ENCODE data around the gene ITGB5. TPM values are rescaled to one million over a fixed set of nuclear protein-coding genes. Genes with fewer than 3 reads are reported as not detected.

Gene ITGB5
- polyA plus RNA-seq, 3 donors: 0.68 to 1.2 (median 1.0) TPM

DNA sequence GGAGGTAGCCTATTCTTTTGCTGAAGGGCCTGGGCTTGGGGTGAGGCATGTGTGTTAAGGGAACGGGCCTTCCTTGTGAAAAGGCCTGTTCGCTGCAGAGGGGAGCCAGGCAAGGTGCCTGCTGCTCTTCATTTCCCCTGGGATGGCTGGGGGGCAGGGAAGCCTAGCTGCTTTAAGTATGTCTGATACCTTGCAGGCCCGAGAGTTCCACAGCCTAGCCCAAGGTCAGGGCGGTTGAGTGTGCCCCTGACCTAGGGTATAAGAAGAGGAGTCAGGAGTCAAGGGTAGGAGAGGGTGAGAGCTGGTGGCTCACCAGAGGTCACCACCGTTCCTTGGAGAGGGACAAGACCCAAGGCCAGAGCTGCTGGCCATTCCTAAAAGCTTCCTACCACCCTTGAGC, 110.3 kb downstream of the ITGB5 start:
- Mint-ChIP-seq H3K4me1 (peaks cover 19% of the 10 kb centered on the region), H3K27me3 (ENCODE audit: low read depth in 3 of 3) (peaks cover 10 to 20% (median 19%) of the 10 kb centered on the region in 3 donors), H3K27ac (no peak overlapping the region), H3K36me3 (no peaks in the 10 kb centered on the region), H3K4me3 (no peak overlapping the region), H3K9me3 (peaks cover 0 to 3% (median 0%) of the 10 kb centered on the region in 7 donors)
- Histone ChIP-seq H2AFZ (ENCODE audit: insufficient read depth, low read depth, low read length, poor library complexity, severe bottlenecking) (no peak overlapping the region), H3K27me3 (ENCODE audit: control insufficient read depth in 2 of 2, insufficient read depth in 2 of 2, low read length in 2 of 2) (peaks cover under 1 to 8% of the 10 kb centered on the region in 2 donors), H3K4me3 (replicated peaks in 1 of 3; ENCODE audit: low read depth in 2 of 3, low read length in 3 of 3) (no peak overlapping the region), H3K9me3 (replicated peaks in 1 of 2; ENCODE audit: control insufficient read depth in 1 of 2, insufficient read depth in 1 of 2, low read length in 2 of 2) (no peaks in the 10 kb centered on the region), H4K20me1 (ENCODE audit: insufficient read depth, low read length) (no peaks in the 10 kb centered on the region), H3K79me2 (ENCODE audit: insufficient read depth, low read length) (no peaks in the 10 kb centered on the region), H3K4me1 (ENCODE audit: control insufficient read depth in 1 of 2, insufficient read depth in 2 of 2, low read length in 2 of 2) (peaks cover 9 to 14% of the 10 kb centered on the region in 2 donors), H3K36me3 (replicated peaks in 1 of 2; ENCODE audit: control insufficient read depth in 1 of 2, insufficient read depth in 2 of 2, low read length in 2 of 2) (no peaks in the 10 kb centered on the region), H3K9ac (ENCODE audit: insufficient read depth, low read length, poor library complexity, severe bottlenecking) (no peak overlapping the region), H3K27ac (ENCODE audit: low read depth in 1 of 2, low read length in 2 of 2) (no peak overlapping the region), H3K4me2 (replicated peaks; ENCODE audit: extremely low read depth, low read length, poor library complexity, severe bottlenecking) (no peak overlapping the region)
- no peak for DNase-seq
- intact Hi-C loops (cut with micrococcal nuclease): no loop called here
- TF ChIP-seq, protein P1, sequence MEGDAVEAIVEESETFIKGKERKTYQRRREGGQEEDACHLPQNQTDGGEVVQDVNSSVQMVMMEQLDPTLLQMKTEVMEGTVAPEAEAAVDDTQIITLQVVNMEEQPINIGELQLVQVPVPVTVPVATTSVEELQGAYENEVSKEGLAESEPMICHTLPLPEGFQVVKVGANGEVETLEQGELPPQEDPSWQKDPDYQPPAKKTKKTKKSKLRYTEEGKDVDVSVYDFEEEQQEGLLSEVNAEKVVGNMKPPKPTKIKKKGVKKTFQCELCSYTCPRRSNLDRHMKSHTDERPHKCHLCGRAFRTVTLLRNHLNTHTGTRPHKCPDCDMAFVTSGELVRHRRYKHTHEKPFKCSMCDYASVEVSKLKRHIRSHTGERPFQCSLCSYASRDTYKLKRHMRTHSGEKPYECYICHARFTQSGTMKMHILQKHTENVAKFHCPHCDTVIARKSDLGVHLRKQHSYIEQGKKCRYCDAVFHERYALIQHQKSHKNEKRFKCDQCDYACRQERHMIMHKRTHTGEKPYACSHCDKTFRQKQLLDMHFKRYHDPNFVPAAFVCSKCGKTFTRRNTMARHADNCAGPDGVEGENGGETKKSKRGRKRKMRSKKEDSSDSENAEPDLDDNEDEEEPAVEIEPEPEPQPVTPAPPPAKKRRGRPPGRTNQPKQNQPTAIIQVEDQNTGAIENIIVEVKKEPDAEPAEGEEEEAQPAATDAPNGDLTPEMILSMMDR (IDR thresholded peaks at IDR 0.05): no peak
- 100% methylated on average over 4 of the region's 5 CpGs for WGBS (ENCODE audit: insufficient coverage)

DNA sequence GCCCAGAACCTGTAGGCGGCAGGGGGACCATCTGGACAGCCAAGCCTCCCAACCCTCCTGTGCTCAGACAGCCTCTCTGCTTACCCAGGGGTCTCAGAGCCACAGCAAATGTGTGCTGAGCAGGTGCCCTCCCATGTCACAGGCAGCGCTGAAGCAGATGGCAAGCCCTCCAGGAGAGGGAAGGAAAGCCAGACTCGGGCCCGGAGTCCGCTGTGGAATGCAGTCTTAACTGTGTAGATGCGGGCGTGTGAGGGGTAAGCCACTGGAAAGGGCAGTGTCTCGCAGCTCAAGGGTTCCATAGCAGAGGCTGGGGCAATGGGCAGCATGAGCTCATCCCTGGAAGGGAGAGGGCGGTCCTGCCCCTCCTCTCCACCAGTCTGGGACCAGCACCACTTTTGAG, 111.3 kb downstream of the ITGB5 start:
- H3K79me2 ChIP-seq (ENCODE audit: insufficient read depth, low read length): no peaks in the 10 kb centered on the region
- intact Hi-C loops (cut with micrococcal nuclease): no loop called here

More for the DNA sequence above, 111.3 kb downstream of the ITGB5 start:
- Mint-ChIP-seq H3K27ac (peak overlapping the region in 1 of 7 donors; percentile 8), H3K36me3 (no peaks in the 10 kb centered on the region), H3K4me1 (peaks cover 12% of the 10 kb centered on the region), H3K27me3 (ENCODE audit: low read depth in 3 of 3) (peaks cover 13 to 28% (median 27%) of the 10 kb centered on the region in 3 donors), H3K4me3 (no peak overlapping the region), H3K9me3 (peaks cover 0 to 3% (median 0%) of the 10 kb centered on the region in 7 donors)
- no peak overlapping the region for H2AFZ ChIP-seq (ENCODE audit: insufficient read depth, low read depth, low read length, poor library complexity, severe bottlenecking)
- no peak overlapping the region for H3K27ac ChIP-seq (ENCODE audit: low read depth in 1 of 2, low read length in 2 of 2)
- no peaks in the 10 kb centered on the region for H4K20me1 ChIP-seq (ENCODE audit: insufficient read depth, low read length)
- peaks cover 4 to 11% of the 10 kb centered on the region in 2 donors for H3K4me1 ChIP-seq (ENCODE audit: control insufficient read depth in 1 of 2, insufficient read depth in 2 of 2, low read length in 2 of 2)
- no peaks in the 10 kb centered on the region for H3K9me3 ChIP-seq (replicated peaks in 1 of 2; ENCODE audit: control insufficient read depth in 1 of 2, insufficient read depth in 1 of 2, low read length in 2 of 2)
- WGBS (ENCODE audit: insufficient coverage): 95% methylated on average over 9 of the region's 9 CpGs
- no peak overlapping the region for H3K4me3 ChIP-seq (replicated peaks in 1 of 3; ENCODE audit: low read depth in 2 of 3, low read length in 3 of 3)
- TF ChIP-seq, protein P1 (IDR thresholded peaks at IDR 0.05): no peak
- H3K36me3 ChIP-seq (replicated peaks in 1 of 2; ENCODE audit: control insufficient read depth in 1 of 2, insufficient read depth in 2 of 2, low read length in 2 of 2): no peaks in the 10 kb centered on the region
- DNase-seq: no peak
- H3K27me3 ChIP-seq (ENCODE audit: control insufficient read depth in 2 of 2, insufficient read depth in 2 of 2, low read length in 2 of 2): peaks cover 2 to 11% of the 10 kb centered on the region in 2 donors
- no peak overlapping the region for H3K4me2 ChIP-seq (replicated peaks; ENCODE audit: extremely low read depth, low read length, poor library complexity, severe bottlenecking)
- no peak overlapping the region for H3K9ac ChIP-seq (ENCODE audit: insufficient read depth, low read length, poor library complexity, severe bottlenecking)

Data from CD14-positive monocyte (primary cell).